Measurements from ENCODE around the gene SCUBE1. TPM values are rescaled to one million over a fixed set of nuclear protein-coding genes. Genes with fewer than 3 reads are reported as not detected.

SCUBE1 gene
- total and polyA plus RNA-seq, 2 of the 8 experiments (the other 6 are each of a cell fraction or from before 2014, with no cell fraction given), result 2.3 to 4.9 TPM

DNA sequence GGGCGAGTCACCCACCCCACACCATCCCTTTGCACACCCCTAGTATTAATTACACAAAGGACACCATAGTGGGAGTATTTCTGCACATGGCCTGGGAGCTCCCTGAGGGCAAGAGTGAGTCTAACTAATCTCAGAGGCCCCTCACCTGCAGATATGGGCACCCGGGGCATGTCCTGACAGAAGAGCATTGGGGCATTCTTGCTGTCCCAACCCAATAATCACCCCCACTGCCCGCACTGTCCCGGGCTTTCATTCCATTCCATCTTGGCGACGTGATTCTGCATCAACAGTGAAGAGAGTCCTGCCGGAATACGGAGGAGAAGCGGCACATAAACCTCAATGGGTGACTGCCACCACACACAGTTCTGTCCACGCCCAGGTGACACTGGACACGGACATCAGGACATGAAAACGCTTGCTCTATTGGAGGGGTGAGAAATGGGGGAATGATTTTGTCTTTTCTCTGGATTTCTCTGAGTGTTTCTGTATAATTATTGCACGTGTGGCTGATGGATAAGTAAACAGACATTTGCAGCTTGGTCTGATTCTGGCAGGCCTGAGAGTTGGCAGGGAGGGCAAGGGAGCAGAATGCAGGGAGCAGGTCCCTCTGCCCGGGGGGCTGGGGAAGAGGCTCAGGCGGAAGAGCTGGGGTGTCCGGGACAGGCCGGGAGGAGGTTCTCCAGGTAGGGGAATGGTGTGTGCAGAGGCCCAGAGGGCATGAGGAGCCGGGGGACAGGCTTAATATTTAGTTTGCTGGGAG lies 38.2 kb downstream of the SCUBE1 start (continued):
- TF ChIP-seq TCF12 (IDR thresholded peaks at IDR 0.05; ENCODE audit: low read depth, low read length) (no peak), HDAC6 (IDR thresholded peaks at IDR 0.05; ENCODE audit: low read depth, low read length) (no peak), RFX5 (IDR thresholded peaks at IDR 0.05; ENCODE audit: borderline replicate concordance, low read depth, low read length) (no peak), RBBP5 (IDR thresholded peaks at IDR 0.05; ENCODE audit: borderline replicate concordance, low read depth, low read length) (no peak)
- TF ChIP-seq, protein P1, sequence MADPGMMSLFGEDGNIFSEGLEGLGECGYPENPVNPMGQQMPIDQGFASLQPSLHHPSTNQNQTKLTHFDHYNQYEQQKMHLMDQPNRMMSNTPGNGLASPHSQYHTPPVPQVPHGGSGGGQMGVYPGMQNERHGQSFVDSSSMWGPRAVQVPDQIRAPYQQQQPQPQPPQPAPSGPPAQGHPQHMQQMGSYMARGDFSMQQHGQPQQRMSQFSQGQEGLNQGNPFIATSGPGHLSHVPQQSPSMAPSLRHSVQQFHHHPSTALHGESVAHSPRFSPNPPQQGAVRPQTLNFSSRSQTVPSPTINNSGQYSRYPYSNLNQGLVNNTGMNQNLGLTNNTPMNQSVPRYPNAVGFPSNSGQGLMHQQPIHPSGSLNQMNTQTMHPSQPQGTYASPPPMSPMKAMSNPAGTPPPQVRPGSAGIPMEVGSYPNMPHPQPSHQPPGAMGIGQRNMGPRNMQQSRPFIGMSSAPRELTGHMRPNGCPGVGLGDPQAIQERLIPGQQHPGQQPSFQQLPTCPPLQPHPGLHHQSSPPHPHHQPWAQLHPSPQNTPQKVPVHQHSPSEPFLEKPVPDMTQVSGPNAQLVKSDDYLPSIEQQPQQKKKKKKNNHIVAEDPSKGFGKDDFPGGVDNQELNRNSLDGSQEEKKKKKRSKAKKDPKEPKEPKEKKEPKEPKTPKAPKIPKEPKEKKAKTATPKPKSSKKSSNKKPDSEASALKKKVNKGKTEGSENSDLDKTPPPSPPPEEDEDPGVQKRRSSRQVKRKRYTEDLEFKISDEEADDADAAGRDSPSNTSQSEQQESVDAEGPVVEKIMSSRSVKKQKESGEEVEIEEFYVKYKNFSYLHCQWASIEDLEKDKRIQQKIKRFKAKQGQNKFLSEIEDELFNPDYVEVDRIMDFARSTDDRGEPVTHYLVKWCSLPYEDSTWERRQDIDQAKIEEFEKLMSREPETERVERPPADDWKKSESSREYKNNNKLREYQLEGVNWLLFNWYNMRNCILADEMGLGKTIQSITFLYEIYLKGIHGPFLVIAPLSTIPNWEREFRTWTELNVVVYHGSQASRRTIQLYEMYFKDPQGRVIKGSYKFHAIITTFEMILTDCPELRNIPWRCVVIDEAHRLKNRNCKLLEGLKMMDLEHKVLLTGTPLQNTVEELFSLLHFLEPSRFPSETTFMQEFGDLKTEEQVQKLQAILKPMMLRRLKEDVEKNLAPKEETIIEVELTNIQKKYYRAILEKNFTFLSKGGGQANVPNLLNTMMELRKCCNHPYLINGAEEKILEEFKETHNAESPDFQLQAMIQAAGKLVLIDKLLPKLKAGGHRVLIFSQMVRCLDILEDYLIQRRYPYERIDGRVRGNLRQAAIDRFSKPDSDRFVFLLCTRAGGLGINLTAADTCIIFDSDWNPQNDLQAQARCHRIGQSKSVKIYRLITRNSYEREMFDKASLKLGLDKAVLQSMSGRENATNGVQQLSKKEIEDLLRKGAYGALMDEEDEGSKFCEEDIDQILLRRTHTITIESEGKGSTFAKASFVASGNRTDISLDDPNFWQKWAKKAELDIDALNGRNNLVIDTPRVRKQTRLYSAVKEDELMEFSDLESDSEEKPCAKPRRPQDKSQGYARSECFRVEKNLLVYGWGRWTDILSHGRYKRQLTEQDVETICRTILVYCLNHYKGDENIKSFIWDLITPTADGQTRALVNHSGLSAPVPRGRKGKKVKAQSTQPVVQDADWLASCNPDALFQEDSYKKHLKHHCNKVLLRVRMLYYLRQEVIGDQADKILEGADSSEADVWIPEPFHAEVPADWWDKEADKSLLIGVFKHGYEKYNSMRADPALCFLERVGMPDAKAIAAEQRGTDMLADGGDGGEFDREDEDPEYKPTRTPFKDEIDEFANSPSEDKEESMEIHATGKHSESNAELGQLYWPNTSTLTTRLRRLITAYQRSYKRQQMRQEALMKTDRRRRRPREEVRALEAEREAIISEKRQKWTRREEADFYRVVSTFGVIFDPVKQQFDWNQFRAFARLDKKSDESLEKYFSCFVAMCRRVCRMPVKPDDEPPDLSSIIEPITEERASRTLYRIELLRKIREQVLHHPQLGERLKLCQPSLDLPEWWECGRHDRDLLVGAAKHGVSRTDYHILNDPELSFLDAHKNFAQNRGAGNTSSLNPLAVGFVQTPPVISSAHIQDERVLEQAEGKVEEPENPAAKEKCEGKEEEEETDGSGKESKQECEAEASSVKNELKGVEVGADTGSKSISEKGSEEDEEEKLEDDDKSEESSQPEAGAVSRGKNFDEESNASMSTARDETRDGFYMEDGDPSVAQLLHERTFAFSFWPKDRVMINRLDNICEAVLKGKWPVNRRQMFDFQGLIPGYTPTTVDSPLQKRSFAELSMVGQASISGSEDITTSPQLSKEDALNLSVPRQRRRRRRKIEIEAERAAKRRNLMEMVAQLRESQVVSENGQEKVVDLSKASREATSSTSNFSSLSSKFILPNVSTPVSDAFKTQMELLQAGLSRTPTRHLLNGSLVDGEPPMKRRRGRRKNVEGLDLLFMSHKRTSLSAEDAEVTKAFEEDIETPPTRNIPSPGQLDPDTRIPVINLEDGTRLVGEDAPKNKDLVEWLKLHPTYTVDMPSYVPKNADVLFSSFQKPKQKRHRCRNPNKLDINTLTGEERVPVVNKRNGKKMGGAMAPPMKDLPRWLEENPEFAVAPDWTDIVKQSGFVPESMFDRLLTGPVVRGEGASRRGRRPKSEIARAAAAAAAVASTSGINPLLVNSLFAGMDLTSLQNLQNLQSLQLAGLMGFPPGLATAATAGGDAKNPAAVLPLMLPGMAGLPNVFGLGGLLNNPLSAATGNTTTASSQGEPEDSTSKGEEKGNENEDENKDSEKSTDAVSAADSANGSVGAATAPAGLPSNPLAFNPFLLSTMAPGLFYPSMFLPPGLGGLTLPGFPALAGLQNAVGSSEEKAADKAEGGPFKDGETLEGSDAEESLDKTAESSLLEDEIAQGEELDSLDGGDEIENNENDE (IDR thresholded peaks at IDR 0.05; ENCODE audit: insufficient replicate concordance, low read length), result no peak
